GM11168 (cell line): ENCODE measurements around the gene TADA3.

ENCODE experiments used
- in situ Hi-C: fragments of 300-500 bp; cut with MboI; formaldehyde crosslinking; loops from one replicate; pipeline ENCODE4 v1.12.0; 2022; ENCODE audit warnings: low sequenced_read_pairs; ENCODE audit not compliant: unreplicated experiment

Gene TADA3

DNA sequence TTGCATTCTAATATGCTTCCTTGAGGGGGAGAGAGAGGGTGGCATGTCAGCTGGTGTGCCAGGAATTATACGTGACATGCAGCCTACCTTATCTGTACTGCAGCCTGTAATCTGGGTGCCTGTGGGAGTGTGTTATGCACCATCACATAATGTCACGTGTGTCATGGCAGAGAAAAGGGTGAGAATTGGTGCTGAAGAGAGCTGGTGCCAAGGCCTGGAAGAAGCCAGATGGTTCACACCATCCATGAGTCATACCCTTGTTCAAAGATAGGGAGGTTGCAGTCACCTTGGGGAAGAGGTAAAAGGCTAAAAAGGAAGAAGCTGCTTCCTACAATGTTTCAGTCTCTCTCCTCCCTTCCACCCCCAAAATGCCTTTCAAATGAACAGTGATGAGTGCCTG lies 55.4 kb downstream of the TADA3 start:
- in situ Hi-C loops, result no loop called here

DNA sequence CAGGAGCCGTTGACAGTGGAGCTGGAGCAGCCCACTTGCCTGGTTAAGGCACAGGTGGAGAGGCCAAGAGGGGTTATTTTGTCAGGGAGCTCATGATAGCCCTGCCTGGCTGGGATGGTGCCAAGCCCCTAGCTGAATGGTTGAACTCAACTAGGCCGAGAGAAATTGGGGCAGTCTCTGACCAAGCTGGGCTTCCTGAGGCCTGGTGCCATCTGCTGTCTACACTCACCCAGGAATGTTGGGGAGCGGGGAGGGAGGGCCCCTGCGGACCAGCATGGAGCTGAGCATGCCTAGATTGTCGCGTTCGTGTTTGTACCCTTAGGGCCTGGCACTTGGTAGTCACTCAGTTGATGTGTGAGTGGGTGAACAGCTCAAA lies 59.5 kb downstream of the TADA3 start:
- in situ Hi-C loops, result no loop called here

DNA sequence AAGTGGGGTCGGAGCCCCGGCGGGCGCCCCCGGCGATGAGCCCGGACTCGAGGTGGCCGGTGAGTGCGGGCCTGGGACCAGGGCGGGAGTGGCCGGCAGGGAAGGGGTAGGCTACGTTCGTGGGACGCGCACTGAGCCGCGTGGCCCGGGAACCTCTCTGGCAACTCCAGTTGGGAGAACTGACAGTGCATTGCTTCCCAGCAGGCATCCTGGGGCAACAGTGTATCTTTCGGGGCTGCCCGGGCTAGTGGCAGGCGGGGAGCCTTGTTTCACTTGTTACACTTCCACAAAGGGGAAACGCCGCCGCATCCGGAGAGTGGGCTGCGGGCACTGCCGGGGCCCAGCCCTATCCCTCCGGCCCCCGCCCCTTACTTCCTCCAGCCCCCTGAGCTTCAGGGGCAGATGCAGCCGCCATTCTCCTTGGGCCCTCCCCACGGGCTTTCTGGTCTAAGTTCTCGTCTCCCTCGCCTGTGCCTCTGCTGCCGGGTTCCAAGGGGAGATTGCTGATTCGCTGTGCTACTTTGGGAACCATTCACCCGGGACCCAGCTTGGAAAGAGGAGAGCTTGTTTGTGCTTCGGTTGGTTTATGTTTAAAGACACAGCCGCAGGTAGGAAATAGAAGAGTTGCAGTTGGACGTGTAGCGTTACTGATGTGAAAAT lies 60.1 kb downstream of the TADA3 start:
- in situ Hi-C loops, result no loop called here

DNA sequence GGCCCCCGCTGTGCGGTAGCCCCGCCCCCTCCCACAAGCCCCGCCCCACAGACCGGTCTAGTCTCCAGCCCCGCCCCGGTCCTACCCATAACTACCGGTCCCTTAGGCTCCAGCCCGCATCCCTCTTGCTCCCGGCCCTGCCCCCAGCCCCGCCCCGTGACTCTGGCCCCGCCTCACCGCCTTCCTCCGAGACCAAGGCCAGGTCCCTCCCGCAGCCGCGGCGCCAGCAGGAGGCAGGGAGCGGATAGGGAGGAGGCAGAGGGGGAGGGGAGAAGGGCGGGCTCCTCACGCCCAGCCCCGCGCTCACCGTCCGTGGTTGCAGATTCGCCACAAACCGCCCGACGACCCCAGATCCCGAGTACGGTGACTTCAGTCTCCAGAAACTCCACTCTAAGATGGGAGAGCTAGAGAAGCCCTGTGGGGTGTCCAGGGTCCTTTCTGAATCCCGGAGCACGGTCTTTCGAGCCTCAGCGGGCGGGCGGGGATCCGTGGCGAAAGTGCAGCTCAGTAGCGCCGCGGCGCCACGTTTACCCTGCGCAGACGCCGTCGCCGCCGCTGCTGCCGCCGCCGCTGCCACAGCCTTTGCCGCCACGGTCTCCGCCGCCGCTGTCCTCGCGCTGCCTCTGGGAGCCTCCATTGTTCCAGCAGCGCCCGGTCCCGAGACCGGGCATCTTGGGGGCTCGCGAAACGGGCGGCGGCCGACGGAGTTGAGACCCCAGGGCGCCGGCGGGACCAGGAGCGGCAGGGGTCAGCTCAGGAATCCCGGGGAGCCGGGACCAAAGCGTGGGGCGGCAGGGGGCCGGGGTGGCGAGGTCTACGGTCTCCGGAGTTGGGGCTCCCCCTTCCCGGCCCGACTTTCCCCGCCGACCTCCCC lies 60.8 kb downstream of the TADA3 start, which contains the start of gene BRPF1:
Gene BRPF1, plus strand, starts transcription at position 530 of the 874 bp plus-strand sequence. CDS start 2,406 bp downstream, outside the sequence.
- in situ Hi-C loops, result no loop called here

DNA sequence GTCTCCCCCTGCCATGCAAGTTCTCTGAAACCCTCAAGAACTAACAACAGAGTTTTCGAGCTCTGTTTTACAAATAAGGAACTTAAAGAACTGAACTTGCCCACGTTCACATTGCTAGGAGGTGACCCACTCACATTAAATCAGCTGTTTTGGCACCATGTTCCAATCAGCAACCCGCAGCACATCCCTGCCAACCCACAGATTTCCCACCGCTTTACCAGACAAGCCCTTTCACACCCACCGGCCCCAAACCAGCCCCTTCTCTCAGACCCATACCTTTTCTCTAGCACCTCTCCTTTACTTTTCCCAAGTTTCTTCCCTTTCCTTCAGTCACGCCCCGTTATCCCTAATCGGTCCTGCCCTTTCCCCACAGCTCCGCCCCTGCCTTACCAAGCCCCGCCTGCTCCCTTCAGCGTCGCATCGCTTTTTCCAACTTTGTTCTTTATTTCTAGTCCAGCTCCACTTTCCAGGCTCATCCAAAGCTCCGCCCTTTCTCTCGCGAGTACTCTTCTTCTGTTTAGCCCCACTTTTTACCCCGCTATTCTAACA lies 61.5 kb downstream of the TADA3 start:
- in situ Hi-C loops, result no loop called here
